ENCODE results near the gene RXRA.

The RXRA gene

DNA sequence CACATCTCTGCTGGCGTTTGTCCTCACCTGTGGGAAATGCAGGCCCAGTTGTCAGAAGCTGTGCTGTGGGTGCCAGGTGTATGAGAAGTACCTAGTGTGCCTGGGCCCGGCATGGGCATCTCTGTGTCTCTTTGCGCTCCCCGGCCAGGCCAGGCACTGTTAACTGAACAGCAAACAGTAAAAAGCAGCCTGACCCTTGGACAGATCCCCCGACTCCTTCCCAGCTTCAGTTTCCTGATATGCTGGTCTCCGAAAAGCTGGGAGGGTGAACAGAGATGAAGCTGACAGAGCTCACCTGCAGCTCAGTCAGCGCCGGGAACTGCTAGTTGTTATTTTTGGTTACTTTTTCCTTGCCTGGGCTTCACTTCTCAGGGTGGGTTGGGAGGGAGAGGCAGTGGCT is 28.9 kb downstream of the RXRA start:
- DNase-seq (ENCODE audit: low read depth in 2 of 2) = no peak

DNA sequence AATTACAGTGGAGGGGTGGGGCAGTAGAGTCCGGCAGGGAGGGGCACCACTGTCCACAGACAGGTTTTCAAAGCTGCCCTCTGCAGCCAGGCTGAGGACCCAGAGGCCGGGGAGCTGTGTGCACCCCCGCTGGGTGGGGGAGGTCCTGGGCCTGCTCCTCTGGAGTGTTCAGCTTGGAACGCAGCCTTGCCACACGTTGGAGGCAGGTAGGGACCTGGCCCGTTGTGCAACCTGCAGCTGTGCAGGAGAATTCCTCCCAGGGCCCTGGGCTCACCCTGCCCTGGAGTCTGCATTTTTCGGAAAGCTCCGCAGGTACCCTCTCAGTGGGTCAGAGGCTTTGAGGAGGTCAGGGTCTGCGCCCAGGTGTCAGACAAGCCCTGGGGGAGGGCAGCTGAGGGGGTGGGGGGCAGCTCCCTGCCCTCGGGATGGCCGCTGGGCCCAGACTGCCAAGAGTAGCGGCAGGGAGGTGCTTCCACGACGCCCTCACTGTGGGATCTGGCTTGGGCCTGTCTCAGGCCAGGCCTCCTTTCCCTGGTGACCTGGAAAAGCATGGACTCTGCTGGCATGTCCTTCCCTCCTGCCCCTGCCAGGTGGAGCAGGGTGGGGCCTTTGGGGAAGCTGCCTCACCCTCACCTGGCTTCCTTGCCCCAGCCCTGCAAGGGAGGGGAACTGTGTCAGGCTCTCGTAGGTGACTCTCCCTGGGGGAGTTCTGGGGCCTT is 29.5 kb downstream of the RXRA start:
- DNase-seq (ENCODE audit: low read depth in 2 of 2) = no peak

DNA sequence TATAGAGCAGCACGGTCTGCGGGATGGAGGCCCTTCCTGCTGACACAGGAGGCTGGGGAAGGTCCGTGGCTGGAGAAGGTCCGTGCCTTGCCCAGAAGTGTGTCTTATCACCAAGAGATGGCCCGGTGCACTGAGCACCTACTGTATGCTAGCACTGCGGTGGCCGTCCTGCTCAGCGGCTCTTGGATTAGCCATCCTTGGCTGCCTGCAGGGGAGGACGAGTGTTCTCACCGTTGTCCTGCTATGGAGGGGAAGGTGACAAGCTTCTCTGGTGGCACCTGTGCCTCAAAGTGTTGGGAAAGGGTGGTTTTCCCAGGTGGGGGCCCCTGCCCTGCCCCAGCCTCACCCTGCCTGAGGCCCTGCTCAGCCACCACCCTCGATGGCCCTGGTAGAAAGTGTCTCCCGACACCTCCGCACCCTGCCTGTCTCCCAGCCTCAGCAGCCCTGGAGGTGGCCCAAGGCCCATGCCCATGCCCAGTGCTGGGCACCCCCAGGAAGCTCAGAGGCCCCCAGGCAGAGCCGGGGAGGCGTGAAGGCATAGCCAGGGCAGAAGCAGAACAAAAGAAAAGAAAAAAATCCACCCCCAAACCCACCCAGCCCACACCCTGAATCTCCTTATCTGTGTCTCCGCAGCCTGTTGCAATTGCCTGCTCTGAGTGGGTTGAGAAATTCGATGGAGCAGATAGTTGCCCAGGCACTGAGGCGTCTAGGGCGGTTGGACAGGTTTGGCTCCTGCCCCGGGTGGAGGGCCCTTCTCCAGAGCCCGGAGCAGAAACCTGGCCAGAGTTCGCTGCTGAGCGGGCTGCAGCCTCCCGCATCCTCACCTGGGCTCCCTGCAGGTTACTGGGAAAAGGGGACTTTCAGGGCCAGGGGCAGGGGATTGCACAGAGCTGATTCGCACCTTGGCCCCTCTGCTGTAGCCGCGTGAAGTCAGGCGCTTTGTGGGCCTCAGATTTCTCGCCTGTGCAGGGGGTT is 30.5 kb downstream of the RXRA start:
- DNase-seq (ENCODE audit: low read depth in 2 of 2) = no peak

DNA sequence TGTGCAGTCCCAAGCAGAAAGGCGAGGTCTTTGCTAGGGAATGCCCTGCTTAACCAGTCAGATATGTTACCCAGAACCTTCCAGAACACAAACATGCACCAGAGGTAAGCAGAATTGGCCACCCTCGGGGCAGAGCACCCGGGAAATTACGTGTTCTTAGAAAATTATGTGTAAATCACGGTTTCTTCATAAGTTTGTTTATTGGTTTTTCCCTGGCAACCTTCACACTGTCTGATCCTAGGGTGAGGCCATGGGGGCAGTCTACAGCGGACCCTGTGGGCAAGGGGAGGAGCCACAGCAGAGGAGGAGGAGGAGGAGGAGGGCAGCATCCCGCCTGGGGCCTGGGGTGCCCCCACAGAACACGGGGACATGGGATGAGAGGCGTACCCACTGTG is 31.4 kb downstream of the RXRA start:
- DNase-seq (ENCODE audit: low read depth in 2 of 2) = no peak

DNA sequence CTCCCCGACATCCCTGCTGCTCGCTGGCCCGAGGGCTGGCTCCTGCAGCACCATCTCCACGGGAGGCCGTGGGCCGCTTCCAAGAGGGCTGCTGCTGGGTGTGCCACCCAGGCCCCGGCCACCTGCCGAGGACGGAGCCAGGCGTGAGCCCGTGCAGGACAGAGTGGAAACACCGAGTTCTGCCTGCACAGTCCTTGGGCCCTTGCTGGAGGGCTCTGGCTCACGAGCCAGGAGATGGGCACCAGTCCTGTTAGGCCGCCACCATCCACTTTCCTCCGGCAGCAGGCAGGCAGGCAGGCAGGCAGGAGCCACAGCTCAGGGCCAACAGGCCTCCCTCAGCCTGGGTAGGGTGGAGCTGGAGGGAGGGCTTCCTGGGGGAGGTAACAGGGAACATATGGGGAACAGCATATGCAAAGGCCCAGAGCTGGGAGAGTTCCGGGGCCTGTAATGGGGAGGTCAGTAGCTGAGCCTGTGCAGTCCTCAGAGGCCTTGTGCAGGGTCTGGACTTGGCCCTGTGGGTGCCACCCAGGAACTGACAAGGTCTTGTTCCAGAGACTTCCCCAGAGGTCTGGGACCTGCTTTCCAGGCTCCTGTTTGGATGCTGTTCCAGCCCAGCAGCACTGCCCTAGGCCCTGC is 31.9 kb downstream of the RXRA start:
- no peak for DNase-seq (ENCODE audit: low read depth in 2 of 2)

DNA sequence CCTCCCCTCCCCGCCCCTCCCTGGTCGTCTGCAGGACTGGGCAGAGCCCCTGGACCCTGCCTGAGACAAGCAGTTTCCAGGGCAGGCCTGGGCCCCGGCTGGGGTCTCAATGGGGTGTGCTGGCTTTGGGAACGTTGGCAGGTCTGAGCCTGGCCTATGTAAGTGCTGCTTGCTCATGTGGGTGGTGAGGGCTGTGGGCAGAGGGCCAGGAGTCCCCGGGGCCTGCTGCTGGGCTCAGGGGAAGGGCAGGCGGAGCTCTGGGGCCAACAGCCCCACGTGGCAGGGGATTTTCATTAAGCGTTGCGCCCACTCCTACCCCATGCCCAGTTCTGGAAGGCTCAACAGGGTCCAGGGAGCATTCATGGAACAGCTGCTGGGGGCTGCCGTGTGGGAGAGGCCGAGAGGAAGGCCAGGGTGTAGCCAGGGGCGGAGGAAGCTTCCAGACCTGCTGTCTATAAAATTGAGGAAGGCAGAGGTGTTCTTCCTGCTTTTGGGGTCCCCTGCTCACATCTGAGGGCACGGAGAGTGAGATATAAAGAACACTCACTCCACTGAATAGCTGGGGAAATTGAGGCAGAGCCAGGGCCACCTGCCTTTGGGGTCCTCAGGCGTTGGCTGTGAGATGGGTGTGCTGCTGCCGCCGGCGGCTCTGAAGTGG is 32.5 kb downstream of the RXRA start:
- no peak for DNase-seq (ENCODE audit: low read depth in 2 of 2)

DNA sequence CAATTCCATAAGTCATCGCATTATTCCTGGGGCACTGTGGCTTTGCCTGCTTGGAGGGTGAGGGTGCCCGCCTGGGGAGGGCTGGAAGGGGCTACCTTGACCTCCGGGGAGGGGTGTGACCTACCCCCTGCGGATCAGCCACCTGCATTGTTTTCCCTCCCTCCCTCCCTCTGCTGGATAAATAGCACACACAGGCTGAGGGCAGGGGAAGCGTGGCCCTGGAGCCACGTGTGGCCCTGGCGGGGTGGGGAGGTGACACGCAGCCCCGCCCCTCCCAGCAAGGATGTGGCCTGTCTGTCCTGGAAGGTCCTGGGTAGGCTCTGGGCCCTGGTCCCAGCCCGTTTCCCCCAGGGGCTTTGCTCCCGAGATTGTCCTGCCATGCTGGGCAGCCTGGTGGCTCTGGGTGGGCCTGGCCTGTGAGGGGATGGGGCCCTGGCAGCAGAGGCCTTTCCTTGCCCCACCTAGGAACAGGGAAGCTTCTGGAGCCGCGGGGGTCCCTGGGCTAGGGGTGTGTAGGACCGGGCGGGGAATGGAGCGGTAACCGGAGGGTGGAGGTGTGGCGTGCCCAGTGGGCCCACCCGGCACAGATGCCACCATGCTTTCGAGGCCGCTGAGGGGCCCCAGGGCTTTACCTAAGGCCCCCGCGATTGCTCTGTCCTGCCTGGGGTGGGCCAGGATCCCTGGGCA is 33.4 kb downstream of the RXRA start:
- no peak for DNase-seq (ENCODE audit: low read depth in 2 of 2)

DNA sequence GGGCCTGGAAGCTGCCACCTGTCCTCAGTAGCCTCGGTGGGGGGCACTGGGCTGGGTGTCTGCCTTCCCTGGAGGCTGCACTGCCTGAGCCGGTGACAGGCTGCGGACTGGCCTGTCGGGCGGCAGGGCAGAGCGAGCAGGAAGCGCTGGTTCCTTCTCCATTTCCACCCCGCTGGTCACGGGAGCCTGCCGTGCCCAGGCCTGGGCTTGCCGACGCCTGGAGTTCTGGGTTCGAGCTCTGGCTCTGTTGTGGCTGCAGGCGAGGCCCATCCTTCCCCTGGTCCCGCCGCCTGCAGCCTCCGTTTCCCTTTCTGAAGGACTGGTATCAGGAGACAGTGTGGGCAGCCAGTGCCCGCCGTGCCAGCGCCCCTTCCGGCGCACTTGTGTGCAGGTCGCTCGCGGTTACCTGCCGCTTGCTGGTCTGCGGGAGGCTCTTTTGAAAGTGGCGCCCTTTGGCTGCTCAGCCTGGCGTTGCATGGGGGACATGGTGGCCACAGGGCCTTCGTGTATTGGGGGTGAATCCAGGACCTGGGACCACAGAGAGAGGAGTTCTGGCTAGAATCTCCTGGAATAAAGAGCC is 34.0 kb downstream of the RXRA start:
- DNase-seq (ENCODE audit: low read depth in 2 of 2) = no peak

DNA sequence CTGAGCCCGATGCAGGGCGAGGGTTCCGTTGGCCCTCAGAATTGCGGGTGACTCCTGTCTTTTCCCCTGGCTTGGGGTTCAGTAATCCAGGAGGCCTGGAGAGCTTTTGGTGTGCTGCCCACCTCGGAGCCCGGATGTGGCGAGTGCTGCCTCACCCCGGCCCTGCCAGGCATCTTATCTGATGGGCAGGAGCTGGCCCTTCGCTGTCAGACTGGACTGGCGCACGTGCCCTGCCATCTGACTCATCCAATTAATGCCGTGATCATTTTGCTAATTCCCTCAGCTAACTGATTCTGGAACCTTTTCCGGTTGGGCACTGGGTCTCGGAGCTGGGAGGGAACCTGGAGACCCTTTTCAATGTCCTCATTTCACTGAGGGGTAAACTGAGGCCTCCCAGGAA is 34.6 kb downstream of the RXRA start:
- DNase-seq (ENCODE audit: low read depth in 2 of 2) = no peak

DNA sequence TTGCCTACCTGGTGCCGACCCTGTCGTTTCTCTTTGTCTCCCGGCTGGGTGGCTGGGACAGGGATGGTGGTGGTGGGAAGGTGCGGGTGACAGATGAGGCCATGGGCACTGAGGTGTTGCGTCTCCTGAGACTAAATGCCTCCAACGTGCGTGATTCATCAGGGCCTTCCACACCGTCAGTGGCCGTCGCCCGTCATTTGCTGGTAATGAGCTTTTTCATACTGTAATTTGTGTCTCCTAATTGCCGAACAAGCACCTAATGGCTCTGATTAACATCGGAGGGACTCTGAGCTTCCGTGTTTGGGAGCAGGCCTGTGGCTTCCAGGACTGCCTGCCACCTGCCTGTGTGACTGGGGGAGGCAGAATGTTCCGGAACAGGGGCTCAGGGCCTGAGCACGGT is 35.2 kb downstream of the RXRA start:
- DNase-seq (ENCODE audit: low read depth in 2 of 2) = no peak

DNA sequence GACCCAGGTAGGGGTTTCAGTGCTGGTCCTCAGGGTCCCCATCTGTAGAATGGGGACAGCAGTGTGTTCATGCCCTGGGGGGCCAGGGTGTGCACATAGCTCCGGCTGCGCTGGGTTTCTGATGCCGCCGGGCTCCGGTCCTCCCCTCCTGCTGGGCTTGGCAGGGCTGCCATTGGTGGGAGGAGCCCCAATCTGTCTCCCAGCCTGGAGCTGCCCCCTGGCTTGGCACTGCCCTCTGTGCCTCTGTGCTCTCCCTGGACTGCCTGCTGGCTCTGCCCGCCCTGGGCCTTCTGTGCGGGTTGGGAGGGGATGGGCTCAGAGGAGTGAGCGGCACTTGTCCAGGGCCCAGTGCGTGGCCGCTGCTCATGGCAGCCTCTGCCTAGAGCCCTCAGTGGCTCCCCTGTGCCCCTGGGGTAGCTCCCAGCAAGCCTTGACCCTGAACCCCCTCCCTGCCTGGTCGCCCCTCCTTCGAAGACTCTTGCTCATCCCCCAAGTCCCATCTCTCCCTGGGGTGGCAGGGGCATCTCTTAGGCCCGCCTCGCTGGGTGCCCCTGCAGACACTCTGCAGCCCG is 35.7 kb downstream of the RXRA start:
- no peak for DNase-seq (ENCODE audit: low read depth in 2 of 2)

DNA sequence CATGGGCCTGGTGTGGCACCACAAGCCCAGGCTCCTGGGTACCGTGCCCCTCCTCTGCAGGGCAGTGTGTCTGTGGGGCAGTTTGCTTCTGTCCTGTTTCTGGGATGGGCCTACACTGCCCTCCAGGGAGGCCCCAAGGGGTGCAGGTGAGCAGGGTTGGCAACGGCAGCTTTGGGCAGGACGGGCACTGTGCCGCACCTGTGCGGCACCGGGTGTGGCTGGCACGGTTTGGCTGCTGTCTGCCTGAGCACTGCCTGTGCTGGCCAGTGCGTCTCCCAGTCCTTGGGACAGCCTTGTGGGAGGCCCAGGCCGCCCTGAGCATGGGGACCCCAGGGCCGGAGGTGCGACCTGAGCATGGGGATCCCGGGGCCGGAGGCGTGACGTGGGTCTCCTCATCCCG is 37.2 kb downstream of the RXRA start:
- DNase-seq (ENCODE audit: low read depth in 2 of 2) = no peak

DNA sequence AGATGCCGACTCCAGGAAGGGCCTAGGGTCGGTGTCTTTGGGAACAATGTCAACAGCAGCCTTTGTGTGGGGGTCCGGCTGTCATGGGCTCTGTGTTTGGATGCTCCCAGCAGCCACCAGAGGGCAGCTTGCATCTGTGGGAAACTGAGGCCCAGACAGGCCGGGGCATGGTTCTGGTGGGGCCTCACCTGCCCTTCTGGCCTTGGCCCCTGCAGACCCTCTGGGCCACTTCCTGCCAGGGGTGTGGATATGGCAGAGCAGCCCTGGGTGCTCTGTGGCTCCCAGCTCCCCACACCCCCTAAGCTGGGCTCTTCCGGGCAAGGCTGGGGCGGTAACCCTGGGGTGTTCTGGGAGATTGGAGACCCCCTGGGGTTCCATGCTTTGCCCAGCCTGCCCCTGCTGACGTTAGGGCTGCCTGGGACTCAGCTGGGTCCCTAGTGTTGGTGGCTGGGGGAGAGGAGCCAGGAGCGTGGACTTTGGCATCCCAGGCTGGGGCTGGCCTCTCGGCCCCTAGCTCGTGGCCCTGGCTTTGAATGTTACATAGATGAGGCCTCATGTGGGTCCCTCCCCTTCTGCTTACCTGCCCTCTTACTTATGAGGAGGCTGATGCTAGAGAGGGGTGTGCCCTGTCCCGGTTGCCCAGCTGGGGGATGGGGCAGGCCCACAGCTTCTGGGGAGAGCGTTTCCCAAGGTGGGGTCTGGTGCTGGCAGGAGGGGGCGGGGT is 38.3 kb downstream of the RXRA start:
- DNase-seq (ENCODE audit: low read depth in 2 of 2) = no peak

DNA sequence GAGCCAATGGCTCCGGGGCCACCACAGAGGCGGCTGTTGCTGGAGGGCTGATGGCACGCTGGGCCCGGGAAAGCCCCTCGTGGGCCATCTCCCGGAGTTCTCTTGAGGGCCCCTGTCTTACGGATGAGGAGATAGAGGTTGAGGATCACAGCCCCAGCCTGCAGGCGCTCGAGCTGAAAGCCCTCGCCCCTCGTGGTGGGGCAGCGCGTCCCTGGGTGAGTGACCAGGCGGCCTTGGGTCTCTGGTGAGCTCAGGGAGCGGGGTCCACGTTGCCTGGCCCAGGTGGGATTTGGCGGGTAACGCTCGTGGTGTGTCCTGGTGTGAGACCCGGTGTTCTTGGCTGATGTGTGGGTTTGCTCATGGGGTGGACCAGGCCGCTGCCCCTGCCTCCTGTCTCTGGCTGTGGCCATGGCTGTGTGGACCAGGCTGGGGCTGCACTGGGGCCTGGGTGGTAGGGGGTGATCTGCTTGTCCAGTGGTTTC is 38.9 kb downstream of the RXRA start:
- DNase-seq (ENCODE audit: low read depth in 2 of 2) = no peak

DNA sequence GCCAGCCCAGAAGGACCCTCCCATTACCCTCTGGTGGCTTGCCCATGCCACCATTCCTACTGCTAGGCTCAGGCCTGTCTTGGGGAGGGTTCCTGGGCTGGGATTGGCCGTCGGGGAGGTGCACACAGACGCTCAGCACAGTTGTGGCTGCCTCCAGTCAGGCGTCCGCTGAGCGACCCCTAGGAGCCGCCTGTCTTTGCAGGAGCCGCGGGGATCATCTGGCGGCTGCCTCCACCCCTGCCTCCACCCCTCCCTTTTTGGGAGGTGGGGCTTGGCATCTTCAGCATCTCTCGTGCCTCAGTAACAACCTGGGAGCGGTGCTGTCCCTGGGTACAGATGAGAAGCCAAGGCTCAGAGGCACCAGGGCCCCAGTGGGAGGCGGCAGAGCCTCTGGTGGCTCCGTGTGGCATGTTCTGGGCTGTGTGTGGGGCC is 39.6 kb downstream of the RXRA start:
- DNase-seq (ENCODE audit: low read depth in 2 of 2) = no peak

DNA sequence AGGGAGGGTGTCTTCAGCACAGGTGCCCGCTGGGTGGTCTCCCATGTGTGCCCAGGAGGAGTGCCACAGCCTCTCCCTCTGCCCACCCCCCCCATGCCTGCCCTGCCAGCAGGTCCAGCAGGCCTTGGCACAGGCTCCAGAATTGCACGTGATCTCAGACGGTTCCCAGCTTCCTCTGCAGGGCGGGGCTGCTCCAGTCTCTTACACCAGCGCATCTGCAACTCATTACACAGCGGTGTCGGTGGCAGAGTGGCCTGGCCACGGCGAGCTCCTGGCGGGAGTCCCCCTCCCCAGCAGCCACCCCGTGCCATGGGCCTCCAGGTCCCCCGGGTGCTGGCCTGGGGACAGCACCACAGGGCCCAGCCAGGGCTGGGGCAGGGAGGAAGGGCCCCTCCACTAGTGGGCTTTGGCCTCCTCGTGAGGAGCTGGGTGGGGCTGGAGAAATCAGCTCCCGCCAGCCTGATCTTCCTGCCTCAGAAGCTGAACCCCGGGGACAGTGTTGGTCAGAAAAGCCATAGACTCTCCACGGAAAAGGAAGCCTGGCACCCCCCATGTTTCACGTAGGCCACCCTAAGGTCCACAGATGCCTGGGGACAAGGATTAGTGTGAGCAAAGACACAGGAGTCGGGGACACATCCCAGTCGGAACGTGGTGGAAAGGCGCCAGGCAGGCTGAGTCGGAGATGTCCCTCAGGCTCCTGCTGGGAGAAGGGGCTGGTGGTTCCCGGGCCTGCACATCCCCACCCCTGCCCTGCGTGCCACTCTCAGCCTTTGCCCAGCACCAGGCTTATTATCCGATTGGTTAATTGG is 40.2 kb downstream of the RXRA start:
- DNase-seq (ENCODE audit: low read depth in 2 of 2) = no peak

DNA sequence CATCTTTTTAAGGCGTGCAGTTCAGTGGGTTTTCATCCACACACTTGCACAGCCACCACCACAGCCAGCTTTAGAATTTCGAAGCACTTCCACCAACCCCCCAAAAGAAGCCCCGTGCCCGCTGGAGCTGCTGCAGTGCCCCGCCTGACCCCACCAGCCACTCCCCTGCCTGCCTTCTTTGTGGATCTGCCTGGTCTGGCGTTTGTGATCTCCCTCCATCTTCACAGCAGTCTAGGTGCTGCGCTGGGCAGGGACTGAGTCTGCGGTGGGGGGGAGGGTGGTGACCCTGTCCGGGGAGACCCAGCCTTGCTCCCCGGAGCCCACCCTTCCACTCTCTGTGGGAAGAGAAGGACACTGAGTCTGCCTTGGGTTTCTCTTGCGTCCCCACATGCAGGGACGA is 40.8 kb downstream of the RXRA start:
- DNase-seq (ENCODE audit: low read depth in 2 of 2) = no peak

DNA sequence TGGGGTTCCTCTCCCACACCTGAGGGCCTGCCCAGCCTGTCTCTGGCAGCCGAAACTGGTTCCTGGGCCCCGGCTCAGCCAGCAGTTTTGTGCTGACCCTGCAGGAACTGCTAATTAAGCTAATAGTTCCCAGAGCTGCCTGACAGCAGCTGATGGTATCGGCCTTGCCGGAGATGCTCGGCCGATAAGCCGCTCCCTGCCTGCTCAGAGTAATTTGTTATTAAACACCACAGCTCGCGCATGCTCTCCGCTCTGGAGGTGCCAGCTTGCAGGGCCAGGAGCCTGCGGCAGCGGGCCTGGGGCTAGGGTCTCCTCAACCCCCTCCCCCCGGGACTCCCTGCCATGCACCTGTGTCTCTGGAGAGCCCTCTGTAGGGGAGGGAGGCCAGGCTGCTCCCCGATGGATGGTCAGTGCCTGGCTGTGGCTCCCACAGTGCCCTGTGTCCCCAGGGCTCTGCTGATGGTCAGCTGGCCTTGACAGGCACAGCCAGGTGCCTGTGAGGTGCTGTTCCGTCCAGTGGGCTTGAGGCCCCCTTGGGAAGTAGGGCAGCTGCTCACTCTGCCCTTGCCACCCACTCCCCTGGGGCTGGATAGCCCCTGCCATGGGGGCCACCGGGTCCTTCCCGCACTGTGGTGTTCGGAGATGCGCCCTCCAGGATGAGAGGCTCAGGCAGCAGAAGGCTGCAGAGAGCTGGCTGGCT is 41.7 kb downstream of the RXRA start:
- DNase-seq (ENCODE audit: low read depth in 2 of 2) = no peak
